SIG-M5 treated with dmso at 0.1 percent for 504 hours (cell line): ENCODE results near the gene MAST2.

ENCODE experiments used
- DNase-seq: peaks from one replicate; lab custom pipeline; 2025; ENCODE audit not compliant: unreplicated experiment; lab: John Stamatoyannopoulos, UW

MAST2 gene

DNA sequence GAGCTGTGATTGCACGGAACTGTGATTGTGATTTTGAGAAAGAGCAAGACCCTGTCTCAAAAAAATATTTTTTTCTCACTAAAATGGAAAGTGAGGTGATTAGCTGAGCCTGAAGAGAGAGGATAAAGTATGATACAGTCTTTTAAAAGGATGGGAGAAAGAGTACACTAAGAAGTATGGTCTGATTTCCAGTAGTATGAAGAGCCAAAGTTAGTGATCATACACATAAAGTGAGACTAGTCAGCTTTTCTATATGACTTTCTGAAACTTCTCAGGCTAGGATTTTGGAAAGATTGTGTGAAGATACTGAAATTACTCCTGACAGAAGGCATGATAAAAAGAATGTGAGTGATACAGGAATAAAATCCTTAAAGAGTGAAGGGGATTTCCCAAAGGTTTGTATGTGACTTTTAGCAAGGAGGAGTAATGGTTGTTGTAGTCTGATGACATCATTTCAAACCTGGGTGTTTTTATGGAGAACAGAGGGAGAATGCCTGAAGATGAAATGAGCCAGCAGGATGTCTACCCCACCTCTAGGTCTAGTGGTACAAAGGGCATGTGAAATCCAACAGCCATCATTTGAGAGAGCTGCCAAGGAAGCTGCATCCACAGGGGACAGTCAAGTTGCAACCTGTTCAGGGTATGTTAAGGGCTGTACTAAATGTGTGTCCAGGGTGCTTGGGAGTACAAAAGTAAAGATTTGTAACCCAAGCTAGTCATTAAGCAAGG is 171.3 kb downstream of the MAST2 start:
- no peak for DNase-seq

- DNase-seq = no peak
These were observed 173.2 kb downstream of the MAST2 start for GRCh38 chr1:45976623-45977022.

GRCh38 chr1:45979074-45979777 is 175.8 kb downstream of the MAST2 start:
- DNase-seq = no peak

DNA sequence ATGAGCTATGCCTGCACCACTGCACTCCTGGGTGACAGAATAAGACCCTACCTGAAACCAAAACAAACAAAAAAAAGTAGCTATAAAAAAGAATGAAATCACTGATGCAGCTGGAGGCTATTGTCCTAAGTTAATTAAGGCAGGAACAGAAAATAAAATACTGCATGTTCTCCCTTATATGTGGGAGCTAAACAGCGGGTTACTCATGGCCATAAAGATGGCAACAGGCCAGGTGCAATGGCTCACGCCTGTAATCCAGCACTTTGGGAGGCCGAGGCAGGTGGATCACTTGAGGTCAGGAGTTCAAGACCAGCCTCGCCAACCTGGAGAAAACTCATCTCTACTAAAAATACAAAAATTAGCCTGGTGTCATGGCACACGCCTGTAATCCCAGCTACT is 176.4 kb downstream of the MAST2 start:
- no peak for DNase-seq

GRCh38 chr1:45982359-45982758 is 178.9 kb downstream of the MAST2 start:
- no peak for DNase-seq

- no peak for DNase-seq
These were observed 180.6 kb downstream of the MAST2 start for GRCh38 chr1:45983967-45984366.

DNA sequence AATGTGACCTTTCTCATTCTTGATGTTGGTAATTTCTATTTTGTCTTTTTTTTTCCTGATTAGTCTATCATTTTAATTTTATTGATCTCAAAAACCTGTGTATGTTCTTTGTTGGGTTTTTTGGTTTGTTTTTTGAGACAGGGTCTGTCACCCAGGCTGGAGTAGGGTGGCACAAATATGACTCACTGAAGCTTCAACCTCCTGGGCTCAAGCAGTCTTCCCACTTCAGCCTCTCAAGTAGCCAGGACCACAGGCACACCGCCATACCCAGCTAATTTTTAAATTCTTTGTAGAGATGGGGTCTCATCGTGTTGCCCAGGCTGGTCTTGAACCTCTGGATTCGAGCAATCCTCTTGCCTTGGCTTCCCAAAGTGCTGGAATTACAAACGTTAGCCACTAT is 183.8 kb downstream of the MAST2 start:
- no peak for DNase-seq

DNA sequence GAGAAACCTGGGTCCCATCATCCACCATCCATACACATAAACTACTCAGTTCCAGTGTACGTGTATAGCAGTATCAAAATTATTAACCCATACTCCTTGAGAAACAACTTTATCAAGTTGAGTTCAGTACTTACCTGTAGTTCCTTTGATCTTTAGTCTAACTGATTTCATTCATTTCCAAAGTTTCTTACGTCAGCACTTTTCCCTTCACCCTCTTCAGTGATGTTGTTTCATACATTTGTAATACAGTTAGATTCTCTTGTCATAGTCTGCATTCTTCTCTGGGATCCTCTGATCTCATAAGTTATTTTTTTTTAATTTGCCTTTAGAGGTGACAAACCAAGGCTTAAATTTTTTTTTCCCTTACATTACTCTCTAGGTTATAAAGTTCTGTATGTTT is 185.8 kb downstream of the MAST2 start:
- DNase-seq = no peak

- DNase-seq = no peak
These were observed 191.0 kb downstream of the MAST2 start for GRCh38 chr1:45994423-45994822.

DNA sequence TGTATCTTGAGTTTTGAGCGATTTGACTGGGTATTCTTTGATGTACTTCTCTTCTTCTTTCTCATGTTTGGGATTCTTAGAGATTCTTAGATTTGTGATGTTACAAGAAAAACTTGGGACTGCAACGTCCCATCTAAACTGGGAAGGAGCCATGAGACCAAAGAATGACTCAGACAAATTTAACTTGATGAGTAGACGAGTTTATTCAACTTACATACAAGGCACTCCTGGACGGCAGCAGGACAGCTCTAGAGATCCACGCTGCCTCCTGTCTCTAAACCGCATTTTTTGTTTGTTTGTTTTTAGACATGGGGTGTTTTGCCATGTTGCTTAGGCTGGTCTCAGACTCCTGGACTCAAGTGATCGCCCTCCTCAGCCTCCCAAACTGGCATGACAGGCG is 191.9 kb downstream of the MAST2 start:
- DNase-seq = no peak

DNA sequence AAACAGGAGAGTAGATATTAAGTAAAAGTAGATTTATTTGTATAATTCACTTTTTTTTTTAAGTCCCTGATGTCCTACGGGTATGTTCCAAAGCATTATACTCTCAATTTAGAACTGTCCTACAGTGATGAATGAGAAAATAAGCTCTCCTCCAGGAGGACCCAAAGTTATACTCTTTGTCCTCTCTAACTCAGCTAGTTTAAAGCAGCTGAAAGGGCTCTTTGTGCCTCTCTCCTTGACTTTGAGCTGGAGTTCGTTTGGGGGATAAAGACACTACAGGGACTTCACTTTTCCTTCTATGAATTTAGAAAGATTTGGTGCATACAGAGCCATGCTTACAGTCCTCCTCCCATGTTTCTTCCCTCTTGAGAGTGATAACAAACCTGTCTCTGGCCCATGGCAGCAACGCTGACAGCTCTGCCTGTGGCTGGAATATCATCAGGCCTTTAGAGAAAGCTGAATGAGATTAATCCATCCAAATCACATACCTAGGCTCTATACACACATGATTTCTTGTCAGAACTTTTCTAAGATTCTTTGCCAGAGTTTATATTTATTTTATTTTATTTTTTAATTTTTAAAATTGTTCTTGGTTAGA is 194.7 kb downstream of the MAST2 start:
- no peak for DNase-seq

GRCh38 chr1:45999507-45999906 is 196.1 kb downstream of the MAST2 start:
- DNase-seq = no peak

DNA sequence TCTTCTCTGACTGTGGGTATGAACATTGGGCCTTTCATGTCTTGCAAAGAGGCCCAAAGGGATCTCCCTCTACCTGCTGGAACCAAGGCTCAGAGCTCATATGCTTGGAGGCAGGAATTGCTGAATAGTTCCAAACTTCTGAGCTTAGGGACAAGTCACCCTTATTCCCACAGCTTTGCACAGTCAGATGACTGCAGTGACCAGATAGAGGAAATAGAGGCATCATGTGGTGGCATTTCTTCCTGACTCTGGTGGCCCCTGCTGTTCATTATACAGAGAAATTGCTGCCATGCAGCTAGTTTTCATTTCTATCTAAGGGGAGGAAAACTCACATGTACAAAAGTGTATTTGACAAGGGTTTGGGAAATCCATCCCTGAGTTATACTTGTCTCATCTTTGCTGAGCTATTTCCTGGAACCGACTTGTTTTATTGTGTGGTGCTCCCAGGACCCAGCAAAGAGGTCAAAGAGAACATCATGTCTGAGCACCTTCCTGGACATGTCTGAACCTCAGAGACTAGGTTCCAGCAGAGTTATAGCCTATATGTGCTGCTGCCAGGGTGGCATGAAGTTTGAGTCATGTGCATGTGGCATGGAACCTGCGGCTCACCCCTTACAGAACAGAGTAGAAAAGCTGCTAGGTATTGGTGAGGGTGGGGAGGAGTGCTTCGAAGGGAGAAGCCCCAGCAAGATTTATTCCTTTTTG is 197.8 kb downstream of the MAST2 start:
- DNase-seq = no peak

GRCh38 chr1:46002551-46003150 is 199.2 kb downstream of the MAST2 start:
- no peak for DNase-seq

GRCh38 chr1:46003315-46003714 is 199.9 kb downstream of the MAST2 start:
- DNase-seq = peak; percentile 57

GRCh38 chr1:46004492-46004891 is 201.1 kb downstream of the MAST2 start:
- no peak for DNase-seq

DNA sequence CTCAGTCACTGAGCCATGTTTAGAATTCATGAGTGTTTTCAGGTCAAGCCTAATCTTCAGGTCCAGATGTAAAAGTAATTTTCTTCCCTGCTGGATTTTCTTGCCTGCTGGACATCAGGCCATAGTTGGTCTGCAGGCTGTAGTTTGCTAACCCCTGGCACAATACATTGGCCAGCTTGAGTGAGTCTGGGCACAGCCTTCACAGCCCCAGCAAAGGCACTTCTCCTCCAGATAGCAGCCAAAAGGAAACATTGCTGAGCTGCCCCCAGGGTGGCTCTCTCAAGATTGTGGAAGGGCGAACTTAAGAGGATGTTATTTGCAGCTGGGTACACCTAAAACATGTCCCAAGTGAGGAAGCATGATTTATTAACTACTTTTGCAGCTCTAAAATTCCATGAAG is 202.2 kb downstream of the MAST2 start:
- DNase-seq = no peak

DNA sequence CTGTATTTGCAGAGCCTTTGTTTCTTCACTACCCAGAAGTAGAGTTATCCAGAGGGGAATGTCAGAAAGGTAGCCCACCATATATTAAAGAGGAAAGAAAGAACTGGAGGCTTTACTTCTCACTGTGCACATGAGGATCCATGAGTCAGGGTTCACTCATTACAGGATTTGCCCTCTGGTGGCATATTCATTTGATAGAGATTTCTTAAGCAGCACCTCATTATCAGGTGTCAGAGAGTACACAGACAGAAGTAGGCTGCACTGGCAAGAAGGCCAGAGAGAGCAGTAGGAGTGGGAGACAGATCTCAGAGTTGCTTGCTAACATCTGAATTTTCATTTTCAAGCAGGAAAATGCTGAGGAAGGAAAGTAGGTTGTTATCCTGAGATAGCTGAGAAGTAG is 205.2 kb downstream of the MAST2 start:
- no peak for DNase-seq

DNA sequence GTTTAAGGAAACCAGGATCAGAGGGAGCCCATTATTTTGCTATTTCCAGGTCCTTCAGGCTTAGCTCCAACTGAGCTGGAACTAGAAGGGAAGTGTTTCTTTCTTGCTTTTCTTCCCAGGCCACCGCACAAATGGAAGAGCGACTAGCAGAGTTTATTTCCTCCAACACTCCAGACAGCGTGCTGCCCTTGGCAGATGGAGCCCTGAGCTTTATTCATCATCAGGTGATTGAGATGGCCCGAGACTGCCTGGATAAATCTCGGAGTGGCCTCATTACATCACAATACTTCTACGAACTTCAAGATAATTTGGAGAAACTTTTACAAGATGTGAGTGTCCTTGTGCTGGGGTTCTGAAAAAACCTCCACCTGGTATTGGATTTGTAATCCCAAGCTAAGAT is 207.2 kb downstream of the MAST2 start:
- no peak for DNase-seq

DNA sequence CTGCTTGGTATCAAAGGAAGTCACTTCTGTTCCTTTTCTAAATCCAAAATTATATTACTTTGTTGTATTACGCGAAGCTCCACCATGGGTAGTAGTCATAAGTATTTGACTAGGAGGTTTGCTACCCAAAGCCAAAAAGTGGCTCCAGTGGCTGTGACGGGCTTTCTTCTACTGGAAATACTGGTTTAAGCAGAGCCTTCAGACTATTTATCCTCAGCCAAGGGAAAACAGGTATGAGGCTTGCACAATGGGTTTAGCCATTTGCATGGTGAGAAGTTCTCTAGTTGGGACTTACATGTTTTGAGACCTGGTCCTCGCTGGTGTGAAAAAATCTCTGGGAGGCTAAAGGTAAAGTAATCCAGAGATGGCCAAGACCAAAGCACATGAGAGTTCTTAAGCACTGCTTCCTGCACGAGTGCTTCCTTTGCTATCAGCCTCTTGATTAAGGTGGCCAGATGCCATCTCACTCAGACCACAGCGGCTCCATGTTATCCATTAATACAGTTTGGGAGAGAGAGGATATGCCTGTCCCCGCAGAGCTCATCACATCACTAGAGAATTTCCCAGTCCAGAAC is 207.8 kb downstream of the MAST2 start:
- no peak for DNase-seq

DNA sequence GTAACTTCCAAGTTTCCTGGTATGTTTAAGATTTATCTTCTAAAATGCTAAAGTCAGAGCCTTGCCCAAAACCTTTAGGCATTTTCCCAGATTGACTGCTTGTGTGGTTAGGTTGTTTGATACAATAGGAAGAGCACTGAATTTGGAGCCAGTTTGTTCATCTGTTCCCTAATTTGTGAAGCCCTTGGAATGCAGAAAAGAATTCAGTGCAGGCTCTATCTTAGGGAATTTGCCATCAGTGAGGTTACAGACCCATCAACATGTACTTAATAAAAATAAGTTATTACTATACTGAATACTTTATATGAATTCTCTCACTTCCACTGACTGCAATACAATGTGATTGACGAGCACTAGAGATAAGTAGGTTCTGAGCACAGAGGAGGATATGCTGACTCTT is 208.8 kb downstream of the MAST2 start:
- no peak for DNase-seq
